ENCODE results near the gene SNX25.
"Not testable (repeated sequence)": the region's sequence is repeated elsewhere in the genome, so short reads cannot be mapped to it uniquely, and the experiment has no call there.

Gene SNX25

DNA sequence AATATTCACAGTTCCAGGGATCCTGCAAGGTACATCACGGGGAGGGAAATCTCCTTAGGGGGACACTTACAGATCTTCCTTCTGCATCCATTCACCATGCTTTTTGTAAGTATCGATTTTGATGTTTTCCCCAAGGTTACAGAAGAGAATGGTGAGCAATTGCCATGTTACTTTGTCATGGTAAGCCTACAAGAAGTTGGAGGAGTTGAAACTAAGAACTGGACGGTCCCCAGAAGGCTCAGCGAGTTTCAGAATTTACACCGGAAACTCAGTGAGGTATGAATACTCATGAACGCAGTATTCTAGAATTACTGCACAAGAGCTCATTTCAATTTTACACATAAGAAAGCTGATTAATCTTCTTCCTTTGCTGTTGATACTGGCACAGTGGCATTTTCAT, 132.4 kb downstream of the SNX25 start:
- DNase-seq (ENCODE audit: low read depth in 2 of 2), result no peak

DNA sequence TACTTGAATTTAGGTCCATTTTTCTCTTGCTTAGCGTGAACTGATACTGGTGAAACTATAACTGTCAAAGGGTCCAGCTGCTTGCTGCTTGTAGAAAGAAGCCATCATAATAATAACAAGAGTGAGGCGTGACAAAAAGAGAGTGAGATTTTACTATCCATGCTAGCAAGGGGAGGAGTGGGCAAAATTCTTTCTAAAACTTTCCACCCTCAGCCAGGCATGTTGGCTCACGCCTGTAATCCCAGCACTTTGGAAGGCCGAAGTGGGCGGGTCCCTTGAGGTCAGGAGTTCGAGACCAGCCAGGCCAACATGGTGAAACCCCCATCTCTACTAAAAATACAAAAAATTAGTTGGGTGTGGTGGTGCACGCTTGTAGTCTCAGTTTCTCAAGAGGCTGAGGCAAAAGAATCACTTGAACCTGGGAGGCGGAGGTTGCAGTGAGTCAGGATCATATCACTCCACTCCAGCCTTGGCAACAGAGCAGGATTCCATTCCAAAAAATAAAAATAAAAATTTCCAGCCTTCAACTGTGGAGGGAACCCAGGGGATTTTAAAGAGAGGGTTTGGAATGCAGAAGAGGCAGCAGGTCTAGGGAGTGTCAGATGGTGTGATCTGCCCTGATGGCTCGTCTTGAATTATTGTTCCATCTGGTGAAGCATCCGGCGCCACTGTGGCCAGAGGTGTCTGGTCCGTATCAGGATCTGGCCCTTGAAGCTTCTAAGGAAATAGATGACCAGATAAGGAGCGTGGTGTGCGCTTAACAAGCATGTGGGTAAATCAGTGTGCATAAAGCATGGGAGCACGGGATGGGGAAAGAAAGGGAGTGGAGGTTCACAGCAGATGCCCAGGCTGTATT, 134.6 kb downstream of the SNX25 start:
- DNase-seq (ENCODE audit: low read depth in 2 of 2), result no peak

DNA sequence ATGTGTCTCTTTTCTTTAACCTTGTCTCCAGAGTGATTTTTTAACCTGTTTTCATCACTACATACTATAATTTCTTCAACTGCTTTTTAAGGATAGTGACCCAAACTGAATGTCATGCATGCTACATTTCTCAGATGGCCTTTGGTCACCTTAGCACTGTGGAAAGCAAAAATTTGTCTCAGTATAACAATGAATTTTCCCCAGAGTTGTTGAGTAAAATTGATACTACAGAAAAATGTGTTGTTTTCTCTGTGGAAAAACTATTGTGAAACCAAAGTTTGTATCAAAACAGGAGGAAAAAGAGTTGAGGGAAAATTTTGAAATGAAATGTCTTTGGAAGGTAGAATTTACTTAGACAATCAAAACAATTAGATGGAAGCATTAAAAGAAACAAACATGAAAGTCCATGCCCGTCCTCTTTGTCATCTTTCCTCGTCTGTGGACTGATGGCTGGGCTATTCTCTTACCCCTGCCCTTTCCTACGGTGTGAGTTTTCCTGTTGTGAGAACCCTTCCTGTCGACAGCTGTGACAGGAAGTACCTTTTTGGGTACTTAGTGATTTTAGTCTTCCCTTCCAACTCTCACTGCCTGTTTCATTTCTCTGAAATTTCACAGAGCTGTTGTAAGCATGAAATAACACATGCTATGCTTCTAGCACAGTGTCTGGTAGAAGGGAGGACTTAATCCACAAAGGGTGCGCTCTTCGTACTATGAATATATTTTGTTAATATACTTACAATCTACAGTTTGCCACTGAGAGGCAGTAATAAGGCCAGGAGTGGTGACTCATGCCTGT, 135.5 kb downstream of the SNX25 start:
- no peak for DNase-seq (ENCODE audit: low read depth in 2 of 2)

DNA sequence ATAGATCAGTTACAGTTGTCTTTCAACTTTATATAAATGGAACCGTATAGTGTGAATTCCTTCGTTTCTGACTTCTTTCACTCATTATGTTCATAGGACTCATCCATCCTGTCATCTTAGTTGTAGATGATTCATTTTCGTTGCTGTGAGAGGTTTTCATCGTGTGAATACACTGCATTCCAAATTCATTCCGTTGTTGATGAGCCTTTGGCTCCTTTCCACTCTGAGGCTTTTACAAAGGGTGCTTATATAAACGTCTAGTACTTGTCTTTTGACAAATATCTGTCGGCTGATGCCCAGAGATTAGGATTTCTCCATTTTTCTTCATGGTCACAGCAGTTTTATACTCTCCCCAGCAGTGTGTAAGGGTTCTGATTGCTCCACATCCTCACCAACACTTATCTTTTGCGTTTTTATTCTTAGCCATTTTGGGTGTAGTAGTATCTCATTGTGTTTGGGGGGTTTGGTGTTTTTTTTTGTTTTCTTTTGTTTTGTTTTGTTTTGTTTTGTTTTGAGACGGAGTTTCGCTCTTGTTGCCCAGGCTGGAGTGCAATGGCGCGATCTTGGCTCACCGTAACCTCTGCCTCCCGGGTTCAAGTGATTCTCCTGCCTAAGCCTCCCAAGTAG, 137.7 kb downstream of the SNX25 start:
- no peak for DNase-seq (ENCODE audit: low read depth in 2 of 2)

DNA sequence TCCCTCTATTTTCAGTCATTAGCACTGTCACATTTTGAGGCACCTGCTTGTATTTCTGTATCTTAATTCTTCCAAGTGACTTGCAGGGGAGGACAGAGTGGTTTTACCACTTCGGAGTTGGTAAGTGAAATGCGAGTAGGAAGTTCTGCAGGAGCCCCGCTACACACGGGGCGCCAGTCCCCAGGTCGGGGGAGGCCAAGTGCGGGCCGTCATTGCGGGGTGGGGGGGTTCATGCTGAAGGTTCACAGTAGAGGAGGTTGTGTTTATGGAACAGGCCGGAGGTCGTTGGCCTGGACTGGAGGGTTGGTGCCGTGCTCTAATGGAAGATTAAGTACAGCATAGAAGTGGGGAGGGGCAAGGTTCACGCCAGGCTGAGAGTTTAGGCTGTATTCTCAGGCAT, 142.3 kb downstream of the SNX25 start:
- DNase-seq (ENCODE audit: low read depth in 2 of 2), result no peak

DNA sequence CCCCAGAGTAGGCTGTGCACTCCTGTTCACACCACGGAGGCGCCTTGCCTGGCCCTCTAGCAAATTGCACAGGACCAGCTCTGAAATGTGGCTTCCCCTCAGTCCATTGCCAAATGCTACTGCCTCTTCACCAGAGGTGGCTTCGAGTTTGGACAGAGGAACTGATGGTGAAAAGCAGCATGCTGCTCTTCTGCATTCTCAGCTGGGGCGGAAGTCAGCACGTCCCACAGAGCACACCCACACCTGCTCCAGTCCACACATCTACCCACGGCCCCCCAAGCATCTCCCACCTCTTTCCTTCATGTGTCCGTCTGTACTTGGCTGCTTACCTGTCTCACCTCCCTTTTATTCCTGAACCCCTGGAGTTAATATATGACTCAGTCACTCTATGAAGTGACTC, 142.8 kb downstream of the SNX25 start:
- DNase-seq (ENCODE audit: low read depth in 2 of 2), result no peak

DNA sequence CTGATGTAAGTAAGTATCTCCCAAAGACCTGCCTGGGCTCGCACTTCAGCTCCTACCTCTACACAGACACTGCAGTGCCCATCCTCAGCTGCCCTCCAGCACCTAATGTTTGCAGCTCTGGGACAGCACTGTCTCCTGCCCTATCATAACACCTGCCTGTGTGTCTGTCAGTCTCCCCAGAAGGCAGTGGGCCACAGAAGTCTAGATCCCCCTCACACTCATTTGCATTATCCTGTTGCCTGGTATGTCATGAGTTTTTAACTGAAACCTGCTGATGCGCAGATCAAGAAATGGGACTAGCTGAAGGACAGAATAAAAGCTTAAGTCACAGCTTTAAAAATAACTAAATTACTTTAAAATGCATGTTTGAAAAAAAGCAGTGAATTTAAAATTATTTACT, 143.3 kb downstream of the SNX25 start:
- DNase-seq (ENCODE audit: low read depth in 2 of 2), result no peak

DNA sequence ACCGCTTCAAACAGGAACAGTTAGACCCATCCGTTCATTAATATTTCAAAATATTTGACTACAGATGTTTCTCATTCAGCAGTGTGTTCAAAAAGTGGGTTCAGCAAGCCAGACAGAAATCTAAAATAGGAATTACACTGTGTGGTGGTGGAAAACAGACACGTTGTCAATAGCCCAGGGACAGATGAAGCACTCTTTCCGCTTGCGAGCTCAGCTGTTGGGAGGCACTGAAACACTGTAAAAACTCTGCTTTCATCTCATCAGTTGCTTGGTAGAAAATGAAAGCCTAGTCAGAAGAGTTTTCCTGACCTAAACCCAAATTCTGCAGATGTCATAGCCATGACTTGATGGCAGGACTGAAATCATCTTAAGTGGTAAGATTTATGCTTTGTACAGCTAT, 147.8 kb downstream of the SNX25 start:
- no peak for DNase-seq (ENCODE audit: low read depth in 2 of 2)

DNA sequence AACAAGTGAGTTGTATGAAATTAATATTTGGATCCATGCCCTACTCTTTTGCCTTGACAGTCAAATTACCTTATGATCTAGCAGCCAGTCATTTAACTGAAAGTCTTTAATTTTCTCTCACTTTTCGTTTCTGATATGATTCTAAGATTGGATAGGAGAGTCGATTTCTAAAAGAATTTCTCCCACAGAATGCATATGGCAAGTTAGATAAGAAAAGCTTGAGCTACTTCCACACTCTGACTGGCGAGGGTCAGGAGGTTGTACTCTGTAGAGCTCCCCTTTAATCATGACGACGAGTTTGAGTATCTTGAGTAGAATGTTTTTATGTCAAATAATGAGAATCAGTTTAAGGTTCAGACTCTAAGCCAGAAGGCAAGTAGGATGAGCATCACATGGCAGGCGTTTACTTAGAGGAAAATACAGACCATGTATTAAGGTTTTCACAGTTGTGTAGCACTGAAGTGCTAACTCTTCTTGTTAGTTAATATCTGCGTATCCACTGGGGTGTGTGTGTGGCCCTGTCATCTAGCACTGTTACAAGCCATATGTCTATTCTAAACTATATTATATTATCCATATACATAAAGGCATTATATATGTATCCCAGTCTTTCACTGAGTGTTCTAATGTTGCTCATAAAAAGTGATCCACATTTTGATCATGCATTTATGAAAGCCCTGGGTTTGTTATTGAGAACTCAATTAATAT, 148.5 kb downstream of the SNX25 start:
- DNase-seq (ENCODE audit: low read depth in 2 of 2), result no peak

DNA sequence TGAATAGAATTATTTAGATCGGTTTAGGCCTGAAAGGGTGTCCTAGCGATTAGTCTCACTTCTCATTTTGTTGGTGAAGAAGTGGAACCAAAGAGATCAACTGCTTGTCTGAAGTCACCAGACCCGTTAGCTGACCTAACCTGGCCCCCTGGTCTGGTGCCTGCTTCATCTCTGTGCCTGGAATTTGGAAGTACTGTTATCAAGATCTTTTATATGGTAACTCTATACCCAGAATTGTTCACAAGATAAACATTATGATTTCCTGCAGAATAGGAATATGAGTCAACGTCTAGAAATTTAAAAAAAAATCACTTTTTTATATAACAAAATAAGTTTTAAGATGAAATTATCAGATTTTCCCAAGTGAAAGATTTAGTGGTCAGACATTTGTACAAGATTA, 149.1 kb downstream of the SNX25 start:
- no peak for DNase-seq (ENCODE audit: low read depth in 2 of 2)

DNA sequence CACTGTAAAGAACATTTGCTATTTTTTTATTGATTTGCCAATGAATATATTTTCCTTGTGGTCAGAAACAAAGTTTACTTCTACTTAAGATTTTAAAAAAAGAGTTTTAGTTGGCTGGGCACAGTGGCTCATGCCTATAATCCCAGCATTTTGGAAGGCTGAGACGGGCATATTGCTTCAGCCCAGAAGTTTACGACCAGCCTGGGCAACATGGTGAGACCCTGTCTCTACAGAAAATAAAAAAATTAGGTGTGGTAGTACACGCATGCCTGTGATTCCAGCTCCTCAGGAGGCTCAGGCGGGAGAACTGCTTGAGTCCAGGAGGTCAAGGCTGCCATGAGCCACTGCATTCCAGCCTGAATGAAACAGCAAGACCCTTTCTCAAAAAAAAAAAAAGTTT, 149.6 kb downstream of the SNX25 start:
- no peak for DNase-seq (ENCODE audit: low read depth in 2 of 2)

DNA sequence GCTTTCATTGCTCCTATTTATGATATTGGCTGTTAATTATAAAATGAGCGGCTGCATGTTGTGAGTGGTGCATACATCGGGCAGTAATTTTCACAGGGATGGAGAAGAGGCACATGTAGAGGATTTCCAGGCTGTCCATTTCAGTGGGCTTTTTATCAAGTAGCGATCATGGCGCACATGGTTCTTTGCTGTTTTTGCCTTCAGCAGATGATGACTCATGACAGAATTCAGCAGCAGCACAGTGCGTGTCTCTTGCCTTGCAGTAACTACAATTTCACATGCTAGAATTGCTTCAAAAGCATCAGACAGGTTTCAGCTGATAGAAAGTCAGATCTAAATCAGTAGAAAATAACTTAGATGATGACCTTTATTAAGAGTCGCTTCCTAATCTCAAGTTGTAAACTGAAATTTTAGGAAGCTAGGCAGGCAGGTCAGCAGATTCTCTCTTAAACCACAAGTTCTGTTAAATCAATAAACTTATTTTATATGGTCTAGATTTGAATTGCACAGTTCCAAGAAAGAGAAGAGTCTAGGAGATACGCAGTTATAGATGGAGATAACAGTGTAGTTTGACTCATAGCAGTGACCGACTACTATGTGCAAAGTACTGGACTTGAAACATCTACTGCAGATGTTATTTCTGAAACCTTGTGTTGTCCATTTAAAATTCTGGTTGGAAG, 150.5 kb downstream of the SNX25 start:
- no peak for DNase-seq (ENCODE audit: low read depth in 2 of 2)

DNA sequence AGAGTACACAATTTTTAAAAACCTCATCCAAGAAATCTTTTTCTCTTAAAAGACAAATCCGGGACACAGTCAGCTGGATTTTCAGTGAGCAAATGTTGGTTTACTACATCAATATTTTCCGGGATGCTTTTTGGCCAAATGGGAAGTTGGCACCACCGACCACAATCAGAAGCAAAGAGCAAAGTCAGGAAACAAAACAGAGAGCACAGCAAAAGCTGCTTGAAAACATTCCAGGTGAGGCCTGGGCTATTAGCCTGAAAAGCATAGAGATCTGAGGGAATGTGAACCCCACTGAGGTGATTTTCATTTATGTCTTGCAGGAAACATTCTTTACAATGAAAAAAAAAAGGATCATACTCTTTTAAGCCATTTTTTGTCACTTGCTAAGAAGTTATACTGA, 152.5 kb downstream of the SNX25 start:
- DNase-seq (ENCODE audit: low read depth in 2 of 2), result no peak

DNA sequence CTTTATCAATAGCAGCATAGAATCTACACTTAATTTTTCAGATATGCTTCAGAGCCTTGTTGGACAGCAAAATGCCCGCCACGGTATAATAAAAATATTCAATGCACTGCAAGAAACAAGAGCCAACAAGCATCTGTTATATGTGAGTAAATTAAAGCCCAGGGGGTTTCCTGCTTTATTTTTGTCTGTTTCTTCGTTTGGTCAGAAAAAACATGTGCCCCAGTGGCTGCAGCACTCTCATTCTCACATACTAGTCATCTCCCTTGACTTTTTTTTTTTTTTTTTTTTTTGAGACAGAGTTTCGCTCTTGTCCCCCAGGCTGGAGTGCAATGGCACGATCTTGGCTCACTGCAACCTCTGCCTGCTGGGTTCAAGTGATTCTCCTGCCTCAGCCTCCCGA, 153.2 kb downstream of the SNX25 start:
- not testable (repeated sequence) for DNase-seq (ENCODE audit: low read depth in 2 of 2)

DNA sequence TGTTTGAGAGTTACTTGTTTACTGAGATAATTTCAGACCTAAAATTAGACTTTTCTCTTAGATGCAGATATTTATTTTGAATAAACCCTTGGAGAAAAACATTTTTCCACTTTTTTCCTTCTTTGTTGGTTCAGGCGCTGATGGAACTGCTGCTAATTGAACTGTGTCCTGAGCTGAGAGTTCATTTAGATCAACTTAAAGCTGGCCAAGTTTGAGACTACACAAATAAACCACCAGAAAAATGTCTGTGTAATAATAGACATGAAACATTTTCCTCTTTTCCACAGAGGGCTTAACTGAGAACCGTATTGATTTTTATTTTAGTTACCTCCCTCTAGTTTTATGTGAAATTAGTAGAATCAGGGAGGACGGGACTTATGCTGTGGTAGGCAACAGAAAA, 153.9 kb downstream of the SNX25 start:
- DNase-seq (ENCODE audit: low read depth in 2 of 2), result no peak

DNA sequence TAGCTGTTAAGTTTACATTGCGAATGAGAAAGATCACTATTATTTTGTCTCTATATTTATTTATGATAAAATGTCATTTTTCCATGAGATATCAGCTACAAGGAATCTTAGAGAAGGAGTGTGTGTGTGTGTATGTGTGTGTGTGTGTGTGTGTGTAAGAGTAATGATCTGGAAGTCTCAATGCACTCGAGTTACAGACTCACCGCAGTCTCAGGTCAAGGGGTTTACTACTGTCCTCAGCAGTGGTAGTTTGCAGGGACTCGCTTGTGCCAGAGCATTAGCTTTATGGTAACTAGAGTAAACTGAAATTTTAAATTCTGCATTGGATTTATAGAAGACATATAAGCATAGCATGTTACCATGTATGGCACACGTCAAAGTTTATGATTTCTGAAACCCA, 155.5 kb downstream of the SNX25 start:
- DNase-seq (ENCODE audit: low read depth in 2 of 2), result no peak

DNA sequence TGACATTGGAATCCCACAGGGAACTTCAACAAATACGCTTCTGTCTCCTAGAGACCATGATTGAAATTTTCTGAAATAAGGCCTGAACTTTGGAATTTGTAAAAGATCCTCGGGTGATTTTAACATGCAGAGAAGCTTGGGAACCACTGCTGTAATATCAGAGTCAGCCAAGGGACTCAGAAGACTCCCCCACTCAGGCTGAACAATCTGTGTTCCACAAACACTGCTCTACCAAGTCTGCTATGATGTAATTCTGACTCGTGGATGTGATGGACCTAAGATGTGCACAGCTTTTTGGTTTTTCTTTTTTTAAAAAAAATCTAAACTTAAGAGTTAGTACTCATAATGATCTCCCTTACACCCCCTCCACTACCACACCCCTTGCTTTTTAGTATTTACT, 160.3 kb downstream of the SNX25 start:
- no peak for DNase-seq (ENCODE audit: low read depth in 2 of 2)

DNA sequence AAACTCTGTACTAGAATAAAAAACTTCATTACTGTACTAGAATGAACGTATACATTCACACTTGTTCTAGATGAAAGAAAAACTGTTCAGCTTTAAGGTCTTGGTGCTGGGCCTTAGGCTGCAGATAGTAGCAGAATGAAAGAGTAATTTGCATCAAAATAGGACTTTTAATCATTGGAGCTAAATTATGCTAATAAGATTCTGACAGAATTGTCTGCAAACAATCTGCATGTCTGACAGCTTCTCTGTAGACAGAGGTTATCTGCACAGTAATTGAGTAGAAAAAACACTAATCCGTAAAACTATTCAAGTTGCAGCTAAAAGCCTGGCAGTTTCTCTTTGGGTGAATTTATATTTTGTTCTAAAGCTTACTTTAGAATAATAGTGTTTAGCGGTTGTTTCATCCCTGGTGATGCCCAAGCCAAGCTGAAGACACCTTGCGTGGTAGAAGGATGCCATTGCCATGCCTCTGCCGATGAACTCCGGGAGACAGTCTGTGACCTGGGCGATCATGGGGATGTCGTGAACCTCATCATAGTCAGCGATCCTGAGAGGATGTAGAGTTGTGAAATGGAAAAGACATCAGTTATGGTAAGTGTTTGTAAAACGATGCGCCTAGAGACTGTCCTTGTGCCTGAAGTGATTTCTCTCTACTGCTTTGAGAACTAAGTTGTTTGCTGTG, 161.0 kb downstream of the SNX25 start:
- no peak for DNase-seq (ENCODE audit: low read depth in 2 of 2)

DNA sequence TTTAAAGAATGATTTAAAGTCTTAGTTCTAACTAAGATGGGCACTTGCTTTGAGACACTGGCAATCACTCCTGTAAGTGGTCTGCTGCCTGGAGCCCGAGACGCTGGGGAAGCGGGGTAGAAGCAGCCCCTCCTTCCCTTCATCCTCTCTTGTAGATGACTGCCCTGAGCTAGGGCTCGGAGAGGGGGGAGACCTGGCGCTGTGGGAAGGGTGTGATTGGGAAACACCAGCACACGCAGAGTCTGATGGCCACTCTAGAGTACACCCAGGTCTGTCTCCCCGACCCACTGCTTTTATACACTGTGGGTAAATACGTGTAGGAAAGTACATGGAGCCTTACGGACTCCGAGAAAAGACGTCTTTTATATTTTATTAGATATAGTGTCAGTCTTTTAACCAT, 162.3 kb downstream of the SNX25 start:
- no peak for DNase-seq (ENCODE audit: low read depth in 2 of 2)

DNA sequence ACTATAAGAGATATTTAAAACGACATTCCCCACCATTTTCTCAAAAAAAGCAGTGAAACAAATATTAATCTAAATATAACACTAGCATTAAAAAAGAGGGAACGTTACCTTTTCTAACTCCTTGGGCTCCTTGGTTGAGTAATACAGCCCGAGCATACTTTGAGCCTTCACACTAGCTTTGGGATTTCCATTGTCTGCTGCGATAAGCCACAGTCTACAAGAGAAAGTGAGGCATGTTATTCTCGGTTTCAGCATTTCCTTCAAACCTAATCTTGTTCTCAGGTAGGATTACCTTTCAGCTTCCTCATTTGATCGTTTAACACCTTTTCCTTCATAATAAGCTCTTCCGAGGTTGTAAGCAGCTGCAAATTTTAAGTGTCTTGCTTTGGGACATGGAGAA, 164.6 kb downstream of the SNX25 start:
- DNase-seq (ENCODE audit: low read depth in 2 of 2), result no peak

DNA sequence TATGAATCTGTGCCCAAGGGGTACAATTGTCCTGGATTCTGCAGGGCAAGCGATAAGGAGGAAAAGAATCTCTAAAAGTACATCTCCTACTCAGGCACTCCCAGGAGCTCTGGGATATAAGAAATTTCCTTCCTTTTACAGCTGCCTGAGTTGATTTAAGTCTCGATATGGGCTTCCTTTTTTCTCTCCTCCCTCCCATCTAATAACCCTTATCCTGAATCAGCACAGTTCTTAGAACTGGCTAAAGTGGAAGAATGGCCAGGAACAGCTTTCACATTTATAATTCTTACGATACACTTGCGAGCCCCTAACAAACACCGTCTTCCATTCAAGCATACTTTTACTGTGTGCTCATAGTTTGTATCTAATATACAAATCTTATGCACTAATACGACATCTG, 165.2 kb downstream of the SNX25 start:
- DNase-seq (ENCODE audit: low read depth in 2 of 2), result no peak
